Parathyroid adenoma (tissue), 2 donors: ENCODE measurements around the gene ABCC4.

ENCODE experiments used
- H2AFZ ChIP-seq: fragments of 300-600 bp; sonication (generic); one replicate; pipeline ENCODE4 v1.7.0; 2017; ENCODE audit warnings: antibody characterized with exemption, mild to moderate bottlenecking
- H3K27ac ChIP-seq: fragments of 300-600 bp; sonication (generic); one replicate; pipeline ENCODE4 v1.7.0; 2017
- H3K27me3 ChIP-seq: fragments of 300-600 bp; sonication (generic); one replicate; pipeline ENCODE4 v1.7.0; 2017; ENCODE audit warnings: low read length; ENCODE audit not compliant: control insufficient read depth, insufficient read depth
- H3K36me3 ChIP-seq: fragments of 300-600 bp; sonication (generic); one replicate; pipeline ENCODE4 v1.7.0; 2017; ENCODE audit warnings: low read length; ENCODE audit not compliant: control insufficient read depth, insufficient read depth
- H3K4me1 ChIP-seq: fragments of 300-600 bp; sonication (generic); one replicate; pipeline ENCODE4 v1.7.0; 2017; ENCODE audit warnings: control low read depth
- H3K4me2 ChIP-seq: fragments of 300-600 bp; sonication (generic); one replicate; pipeline ENCODE4 v1.7.0; 2017; ENCODE audit warnings: low read length
- H3K4me3 ChIP-seq: fragments of 300-600 bp; sonication (generic); one replicate; pipeline ENCODE4 v1.7.0; 2017; ENCODE audit warnings: low read depth, low read length
- H3K79me2 ChIP-seq: fragments of 300-600 bp; sonication (generic); one replicate; pipeline ENCODE4 v1.7.0; 2017; ENCODE audit warnings: control low read depth
- H3K9ac ChIP-seq: fragments of 300-600 bp; sonication (generic); one replicate; pipeline ENCODE4 v1.7.0; 2017; ENCODE audit warnings: mild to moderate bottlenecking
- H3K9me3 ChIP-seq: fragments of 300-600 bp; sonication (generic); one replicate; pipeline ENCODE4 v1.7.0; 2017; ENCODE audit warnings: low read length; ENCODE audit not compliant: control insufficient read depth
- TF ChIP-seq, protein P1 (sequence below): fragments of 300-600 bp; sonication (generic); IDR thresholded peaks from one replicate; pipeline ENCODE4 v1.7.0; 2017; ENCODE audit warnings: antibody characterized with exemption, mild to moderate bottlenecking
- donor health status: primary hyperparathyroidism.

ABCC4 gene

DNA sequence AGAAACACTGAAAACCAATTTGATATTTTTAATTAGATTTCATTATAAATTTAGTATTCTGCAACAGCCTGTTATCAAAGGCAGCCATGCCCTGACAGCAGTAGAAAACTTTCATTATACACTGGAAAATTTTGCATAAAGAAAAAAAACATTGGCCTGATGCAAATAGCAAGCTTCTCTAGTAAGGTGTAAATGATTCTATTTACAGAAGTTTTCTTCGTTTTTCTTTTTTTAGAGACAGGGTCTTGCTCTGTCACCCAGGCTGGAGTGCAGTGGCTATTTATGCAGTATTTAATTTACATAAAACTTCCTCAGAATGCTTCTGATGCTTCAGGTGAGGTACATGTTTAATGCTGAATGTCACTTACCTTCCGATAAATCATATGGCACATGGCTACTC lies 67.0 kb downstream of the ABCC4 start:
- Histone ChIP-seq H3K36me3 (no peaks in the 10 kb centered on the region), H3K4me2 (no peak overlapping the region), H3K9me3 (no peaks in the 10 kb centered on the region), H3K79me2 (peaks cover 3% of the 10 kb centered on the region), H3K4me3 (no peak overlapping the region), H3K27me3 (no peaks in the 10 kb centered on the region), H3K27ac (no peak overlapping the region), H3K4me1 (peaks cover 9% of the 10 kb centered on the region), H3K9ac (no peak overlapping the region), H2AFZ (no peak overlapping the region)
- TF ChIP-seq, protein P1, sequence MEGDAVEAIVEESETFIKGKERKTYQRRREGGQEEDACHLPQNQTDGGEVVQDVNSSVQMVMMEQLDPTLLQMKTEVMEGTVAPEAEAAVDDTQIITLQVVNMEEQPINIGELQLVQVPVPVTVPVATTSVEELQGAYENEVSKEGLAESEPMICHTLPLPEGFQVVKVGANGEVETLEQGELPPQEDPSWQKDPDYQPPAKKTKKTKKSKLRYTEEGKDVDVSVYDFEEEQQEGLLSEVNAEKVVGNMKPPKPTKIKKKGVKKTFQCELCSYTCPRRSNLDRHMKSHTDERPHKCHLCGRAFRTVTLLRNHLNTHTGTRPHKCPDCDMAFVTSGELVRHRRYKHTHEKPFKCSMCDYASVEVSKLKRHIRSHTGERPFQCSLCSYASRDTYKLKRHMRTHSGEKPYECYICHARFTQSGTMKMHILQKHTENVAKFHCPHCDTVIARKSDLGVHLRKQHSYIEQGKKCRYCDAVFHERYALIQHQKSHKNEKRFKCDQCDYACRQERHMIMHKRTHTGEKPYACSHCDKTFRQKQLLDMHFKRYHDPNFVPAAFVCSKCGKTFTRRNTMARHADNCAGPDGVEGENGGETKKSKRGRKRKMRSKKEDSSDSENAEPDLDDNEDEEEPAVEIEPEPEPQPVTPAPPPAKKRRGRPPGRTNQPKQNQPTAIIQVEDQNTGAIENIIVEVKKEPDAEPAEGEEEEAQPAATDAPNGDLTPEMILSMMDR, result no peak

DNA sequence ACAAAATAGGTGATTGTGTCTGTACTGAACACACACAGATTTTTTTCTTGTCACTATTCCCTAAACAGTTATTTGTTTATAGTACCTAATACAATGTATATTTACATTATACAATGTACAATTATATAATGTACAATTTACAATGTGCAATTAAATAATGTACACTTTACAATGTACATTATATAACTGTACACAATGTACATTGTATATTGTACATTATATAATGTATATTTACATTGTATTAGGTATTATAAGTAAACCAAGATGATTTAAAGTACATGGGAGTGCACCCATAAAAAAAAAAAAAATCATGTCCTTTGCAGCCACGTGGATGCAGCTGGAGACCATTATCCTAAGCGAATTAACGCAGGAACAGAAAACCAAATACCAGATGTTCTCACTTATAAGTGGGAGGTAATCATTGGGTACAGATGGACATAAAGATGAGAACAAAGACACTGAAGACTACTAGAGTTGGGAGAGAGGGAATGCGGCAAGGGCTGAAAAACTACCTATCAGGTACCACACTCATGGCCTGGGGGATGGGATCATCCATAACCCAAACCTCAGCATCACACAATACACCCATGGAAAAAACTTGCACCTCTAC lies 68.1 kb downstream of the ABCC4 start:
- no peak overlapping the region for H3K4me2 ChIP-seq
- H3K36me3 ChIP-seq, result no peaks in the 10 kb centered on the region
- TF ChIP-seq, protein P1, result no peak
- no peaks in the 10 kb centered on the region for H3K9me3 ChIP-seq
- no peak overlapping the region for H3K27ac ChIP-seq
- no peak overlapping the region for H3K9ac ChIP-seq
- H2AFZ ChIP-seq, result no peak overlapping the region
- peaks cover 3% of the 10 kb centered on the region for H3K79me2 ChIP-seq
- H3K4me3 ChIP-seq, result no peak overlapping the region
- H3K4me1 ChIP-seq, result peaks cover 9% of the 10 kb centered on the region
- H3K27me3 ChIP-seq, result no peaks in the 10 kb centered on the region

DNA sequence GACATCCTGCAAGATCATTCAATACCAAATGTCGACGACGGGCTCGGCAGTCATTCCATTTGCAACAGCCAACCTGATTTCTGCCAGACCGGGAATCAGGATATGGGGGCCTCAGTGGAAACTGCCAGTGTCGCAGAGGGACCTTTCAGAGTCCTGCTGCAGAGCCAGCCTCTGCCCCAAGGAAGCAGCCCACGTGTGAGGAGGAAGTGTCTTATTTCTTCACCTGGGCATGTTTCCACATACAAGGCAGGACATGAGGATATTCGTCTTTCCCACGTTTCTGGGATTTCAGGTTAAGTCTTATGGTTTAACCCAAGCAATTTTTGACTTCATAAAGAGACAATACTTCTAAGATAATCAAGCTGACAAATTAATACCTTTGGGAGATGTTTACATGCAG lies 69.9 kb downstream of the ABCC4 start:
- Histone ChIP-seq H3K9me3 (no peaks in the 10 kb centered on the region), H3K27ac (peak overlapping the region; percentile 57), H3K27me3 (no peaks in the 10 kb centered on the region), H3K4me3 (peak overlapping the region; percentile 28), H3K36me3 (no peaks in the 10 kb centered on the region), H3K9ac (no peak overlapping the region), H3K79me2 (peaks cover 3% of the 10 kb centered on the region), H2AFZ (no peak overlapping the region), H3K4me2 (peak overlapping the region; percentile 46), H3K4me1 (peaks cover 13% of the 10 kb centered on the region)
- TF ChIP-seq, protein P1, result no peak

DNA sequence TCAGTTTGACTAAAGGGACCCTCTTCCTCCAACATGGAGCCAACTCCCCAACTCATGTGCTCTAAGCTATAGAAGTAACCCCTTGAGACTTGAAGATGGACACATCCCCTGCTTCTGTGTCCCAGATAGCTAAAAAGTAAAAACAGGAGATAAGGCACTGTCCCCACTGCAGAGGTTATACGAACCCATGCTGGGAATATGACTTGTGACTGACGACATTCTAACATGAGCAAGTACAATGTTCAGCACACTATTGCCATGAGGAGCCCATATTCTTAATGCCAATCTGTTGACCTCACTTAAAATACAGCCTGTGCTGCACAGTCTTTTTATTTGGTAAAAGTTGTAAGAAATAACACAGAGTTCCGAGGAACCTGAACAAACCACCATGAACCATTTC lies 71.4 kb downstream of the ABCC4 start:
- H3K4me1 ChIP-seq, result peaks cover 6% of the 10 kb centered on the region

More for the DNA sequence above, 71.4 kb downstream of the ABCC4 start:
- Histone ChIP-seq H3K27ac (no peak overlapping the region), H3K9me3 (no peaks in the 10 kb centered on the region), H2AFZ (no peak overlapping the region), H3K4me2 (no peak overlapping the region), H3K4me3 (no peak overlapping the region), H3K79me2 (peaks cover 3% of the 10 kb centered on the region), H3K36me3 (no peaks in the 10 kb centered on the region), H3K9ac (no peak overlapping the region), H3K27me3 (no peaks in the 10 kb centered on the region)
- TF ChIP-seq, protein P1, result no peak
